SK-N-MC (cell line): Measurements from ENCODE around the gene RECK.

ENCODE experiments used
- EZH2 ChIP-seq: fragments of 200-600 bp; sonication (generic); IDR thresholded peaks from one replicate; pipeline ENCODE4 v1.6.1; 2017; ENCODE audit warnings: antibody characterized with exemption
- FOXP2 ChIP-seq: optimal IDR thresholded peaks from 2 replicates; pipeline ENCODE3; 2011; ENCODE audit warnings: mild to moderate bottlenecking, moderate library complexity; ENCODE audit not compliant: insufficient read depth; ENCODE audit errors: extremely low read length, control extremely low read depth
- POLR2AphosphoS5 ChIP-seq: IDR thresholded peaks from 2 replicates; pipeline ENCODE4 v1.6.1; 2012; ENCODE audit warnings: mild to moderate bottlenecking, low read depth, low read length, borderline replicate concordance

DNA sequence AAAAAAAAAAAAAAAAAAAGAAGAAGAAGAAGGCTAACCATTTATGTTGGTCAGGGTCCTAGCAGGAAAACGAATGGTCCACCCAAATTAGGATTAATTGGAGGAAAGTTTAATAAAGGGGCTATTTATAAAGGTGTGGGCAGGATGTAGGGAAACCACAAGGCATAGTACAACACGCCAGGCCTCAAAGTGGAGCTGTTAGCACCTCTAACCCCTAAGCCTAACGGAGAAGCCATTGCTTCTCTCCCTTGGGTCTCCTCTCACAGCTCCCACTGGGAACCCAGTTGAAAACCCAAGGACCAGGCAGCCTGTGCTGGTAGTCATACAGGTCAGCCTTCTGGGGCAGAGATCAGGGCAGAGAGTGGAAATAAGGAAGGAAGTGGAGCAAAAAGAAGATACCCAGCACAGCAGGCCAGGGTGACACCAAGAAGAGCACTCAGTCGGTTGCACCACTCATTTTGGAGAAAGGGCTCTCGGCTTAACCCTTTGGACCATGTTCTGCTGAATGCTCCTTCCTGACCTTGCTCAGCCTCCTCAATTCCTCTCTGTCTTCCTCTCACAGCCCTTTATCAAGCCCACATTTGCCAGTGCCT lies 91.0 kb downstream of the RECK start:
- TF ChIP-seq EZH2 (no peak), POLR2AphosphoS5 (no peak), FOXP2 (no peak)
